Keratinocyte (primary cell): ENCODE data around the gene ARHGAP22. TPM values are rescaled to one million over a fixed set of nuclear protein-coding genes. Genes with fewer than 3 reads are reported as not detected.

ENCODE experiments used
- DNase-seq: peaks from one replicate; pipeline ENCODE4 v3.0.0-alpha.2; 2011; ENCODE audit warnings: low read depth, missing footprints, low spot score
- FAIRE-seq: peaks from 2 replicates; lab custom pipeline; 2011; peaks lifted over from hg19 to GRCh38; lab: Jason Lieb, UNC
- H2AFZ ChIP-seq: 2 replicates; pipeline ENCODE4 v1.6.0; 2012; ENCODE audit warnings: low read length, control low read depth, inconsistent platforms; ENCODE audit not compliant: control insufficient read depth
- H3K27ac ChIP-seq: 2 replicates; pipeline ENCODE4 v1.5.1; 2011; ENCODE audit warnings: low read length; ENCODE audit not compliant: control insufficient read depth, insufficient read depth
- H3K27me3 ChIP-seq: 3 replicates; pipeline ENCODE4 v1.6.0; 2011; ENCODE audit warnings: low read length; ENCODE audit not compliant: control insufficient read depth, insufficient read depth; ENCODE audit errors: extremely low read depth
- H3K36me3 ChIP-seq, 2 experiments: 2 replicates in 1 of 2; 3 replicates in 1 of 2; pipeline ENCODE4 v1.5.1; 2011; ENCODE audit warnings: low read length in 2 of 2, mild to moderate bottlenecking in 1 of 2; ENCODE audit not compliant: control insufficient read depth in 2 of 2, insufficient read depth in 2 of 2; ENCODE audit errors: extremely low read depth in 1 of 2
- H3K4me1 ChIP-seq: 3 replicates; pipeline ENCODE4 v1.5.1; 2011; ENCODE audit warnings: low read length; ENCODE audit not compliant: control insufficient read depth, insufficient read depth; ENCODE audit errors: extremely low read depth
- H3K4me2 ChIP-seq: 3 replicates; pipeline ENCODE4 v1.6.0; 2011; ENCODE audit warnings: low read depth, low read length; ENCODE audit not compliant: control insufficient read depth, insufficient read depth; ENCODE audit errors: extremely low read depth
- H3K4me3 ChIP-seq, 3 experiments: fragments of 200-600 bp in 1 of 3; sonication (generic) in 1 of 3; 2 replicates in 2 of 3; 3 replicates in 1 of 3; pipeline ENCODE4 v1.5.1; 2011 to 2016; ENCODE audit warnings: low read length in 3 of 3, mild to moderate bottlenecking in 3 of 3, control low read depth in 2 of 3, inconsistent platforms in 1 of 3, low read depth in 1 of 3, mixed read lengths in 1 of 3, mixed run types in 1 of 3, moderate library complexity in 1 of 3; ENCODE audit not compliant: control insufficient read depth in 2 of 3, insufficient read depth in 2 of 3; ENCODE audit errors: extremely low read depth in 1 of 3
- H3K79me2 ChIP-seq: 2 replicates; pipeline ENCODE4 v1.6.0; 2012; ENCODE audit warnings: low read length; ENCODE audit not compliant: control insufficient read depth, insufficient read depth
- H3K9ac ChIP-seq: 3 replicates; pipeline ENCODE4 v1.6.0; 2011; ENCODE audit warnings: low read length; ENCODE audit not compliant: control insufficient read depth, insufficient read depth; ENCODE audit errors: extremely low read depth
- H3K9me1 ChIP-seq: 3 replicates; pipeline ENCODE4 v1.6.0; 2011; ENCODE audit warnings: low read length; ENCODE audit not compliant: control insufficient read depth, insufficient read depth; ENCODE audit errors: extremely low read depth
- H3K9me3 ChIP-seq: 2 replicates; pipeline ENCODE4 v1.5.1; 2012; ENCODE audit warnings: low read depth, low read length; ENCODE audit not compliant: control insufficient read depth
- H4K20me1 ChIP-seq: 3 replicates; pipeline ENCODE4 v1.6.0; 2011; ENCODE audit warnings: low read length; ENCODE audit not compliant: control insufficient read depth, insufficient read depth; ENCODE audit errors: extremely low read depth
- CTCF ChIP-seq, 3 experiments: IDR thresholded peaks in 1 of 3; conservative IDR thresholded peaks in 1 of 3; optimal IDR thresholded peaks in 1 of 3; 2 replicates in 2 of 3; 3 replicates in 1 of 3; pipeline versions ENCODE3 to v1.5.1; 2011; ENCODE audit warnings: low read length in 3 of 3, mild to moderate bottlenecking in 3 of 3, moderate library complexity in 2 of 3, control low read depth in 1 of 3, inconsistent platforms in 1 of 3; ENCODE audit not compliant: insufficient read depth in 2 of 3; ENCODE audit errors: extremely low read depth in 1 of 3
- EZH2 ChIP-seq: IDR thresholded peaks from one replicate; pipeline ENCODE4 v1.6.1; 2012; ENCODE audit warnings: inconsistent platforms, mild to moderate bottlenecking, low read length, moderate library complexity
- dilution Hi-C: fragments of 300-500 bp; cut with MboI; formaldehyde crosslinking; loops from one replicate; pipeline ENCODE4 v1.7.0; 2020; ENCODE audit warnings: low sequenced_read_pairs; ENCODE audit not compliant: extremely low pct_ligation_motif_present
- polyA plus RNA-seq, 5 experiments: library from polyadenylated mRNA; depleted of rRNA in 3 of 5; stranded (reverse) in 3 of 5; stranded (forward) in 1 of 5; unstranded in 1 of 5; fragments of >200 nt; gene quantifications; 1 replicate in 1 of 5; 2 replicates in 3 of 5; 3 replicates in 1 of 5; pipeline versions ENCODE4 v1.2.1 to v1.2.3, GENCODE V29; 2011 to 2012; ENCODE audit warnings: missing spikeins in 2 of 5, low read depth in 1 of 5, low replicate concordance in 1 of 5

The ARHGAP22 gene
- polyA plus RNA-seq, 1 donor (not counting 4 experiments of a cell fraction or from before 2014, with no cell fraction given) = 4.9 TPM

GRCh38 chr10:48608976-48609375, 4.1 kb upstream of the ARHGAP22 start:
- no peak for DNase-seq
- TF ChIP-seq CTCF (optimal IDR thresholded peaks at IDR 0.05 in 1 of 3, IDR thresholded peaks at IDR 0.05 in 1 of 3, conservative IDR thresholded peaks at IDR 0.05 in 1 of 3; ENCODE audit: extremely low read depth in 1 of 3, insufficient read depth in 2 of 3, low read length in 3 of 3) (no peak), EZH2 (no peak)
- H3K4me3 ChIP-seq = no peak overlapping the region
- H3K9me3 ChIP-seq = no peaks in the 10 kb centered on the region
- H3K79me2 ChIP-seq = peaks cover 8% of the 10 kb centered on the region
- H3K36me3 ChIP-seq = no peaks in the 10 kb centered on the region
- H3K9me1 ChIP-seq = no peaks in the 10 kb centered on the region
- H4K20me1 ChIP-seq = no peaks in the 10 kb centered on the region
- peaks cover 16% of the 10 kb centered on the region for H3K27me3 ChIP-seq
- H3K4me2 ChIP-seq = no peak overlapping the region
- no peak for FAIRE-seq
- H3K9ac ChIP-seq = no peak overlapping the region
- dilution Hi-C loops = no loop called here
- no peak overlapping the region for H3K27ac ChIP-seq
- H3K4me1 ChIP-seq = peaks cover 21% of the 10 kb centered on the region
- no peak overlapping the region for H2AFZ ChIP-seq

- Histone ChIP-seq H3K9me1 (peaks cover 4% of the 10 kb centered on the region), H3K9ac (no peak overlapping the region), H4K20me1 (no peaks in the 10 kb centered on the region), H3K36me3 (no peaks in the 10 kb centered on the region), H3K4me3 (no peak overlapping the region), H3K27me3 (peaks cover 22% of the 10 kb centered on the region), H3K27ac (no peak overlapping the region), H3K4me1 (peaks cover 25% of the 10 kb centered on the region), H2AFZ (no peak overlapping the region), H3K4me2 (no peak overlapping the region), H3K9me3 (no peaks in the 10 kb centered on the region), H3K79me2 (peaks cover 15% of the 10 kb centered on the region)
- dilution Hi-C loops = no loop called here
- TF ChIP-seq CTCF (optimal IDR thresholded peaks at IDR 0.05 in 1 of 3, IDR thresholded peaks at IDR 0.05 in 1 of 3, conservative IDR thresholded peaks at IDR 0.05 in 1 of 3; ENCODE audit: extremely low read depth in 1 of 3, insufficient read depth in 2 of 3, low read length in 3 of 3) (peak; percentile 84 to 92 (median 90)), EZH2 (no peak)
- peak; percentile 74 for FAIRE-seq
- DNase-seq = no peak
Observed at GRCh38 chr10:48608279-48608681, 3.4 kb upstream of the ARHGAP22 start.
